Nasal cavity respiratory epithelium epithelial cell of viscerocranial mucosa (primary cell): ENCODE results near the gene C16orf54. TPM values are rescaled to one million over a fixed set of nuclear protein-coding genes. Genes with fewer than 3 reads are reported as not detected.

Experiments used
- total RNA-seq: library from RNA; depleted of rRNA; stranded (reverse); fragments of >200 nt; gene quantifications from 2 replicates; pipeline ENCODE4 v1.2.3, GENCODE V29; 2014

The C16orf54 gene, protein sequence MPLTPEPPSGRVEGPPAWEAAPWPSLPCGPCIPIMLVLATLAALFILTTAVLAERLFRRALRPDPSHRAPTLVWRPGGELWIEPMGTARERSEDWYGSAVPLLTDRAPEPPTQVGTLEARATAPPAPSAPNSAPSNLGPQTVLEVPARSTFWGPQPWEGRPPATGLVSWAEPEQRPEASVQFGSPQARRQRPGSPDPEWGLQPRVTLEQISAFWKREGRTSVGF
- total RNA-seq: not detected in 2 replicates

GRCh38 chr16:29745853-29746345, at the start of gene C16orf54:
C16orf54 (minus strand) TSS chr16:29745990; CDS start chr16:29744951, 1,039 bp downstream.

GRCh38 chr16:29790183-29790948, 44.6 kb upstream of the C16orf54 start, which contains the start of gene KIF22:
KIF22 (plus strand) TSS chr16:29790751; CDS start chr16:29790760, 9 bp downstream.

DNA sequence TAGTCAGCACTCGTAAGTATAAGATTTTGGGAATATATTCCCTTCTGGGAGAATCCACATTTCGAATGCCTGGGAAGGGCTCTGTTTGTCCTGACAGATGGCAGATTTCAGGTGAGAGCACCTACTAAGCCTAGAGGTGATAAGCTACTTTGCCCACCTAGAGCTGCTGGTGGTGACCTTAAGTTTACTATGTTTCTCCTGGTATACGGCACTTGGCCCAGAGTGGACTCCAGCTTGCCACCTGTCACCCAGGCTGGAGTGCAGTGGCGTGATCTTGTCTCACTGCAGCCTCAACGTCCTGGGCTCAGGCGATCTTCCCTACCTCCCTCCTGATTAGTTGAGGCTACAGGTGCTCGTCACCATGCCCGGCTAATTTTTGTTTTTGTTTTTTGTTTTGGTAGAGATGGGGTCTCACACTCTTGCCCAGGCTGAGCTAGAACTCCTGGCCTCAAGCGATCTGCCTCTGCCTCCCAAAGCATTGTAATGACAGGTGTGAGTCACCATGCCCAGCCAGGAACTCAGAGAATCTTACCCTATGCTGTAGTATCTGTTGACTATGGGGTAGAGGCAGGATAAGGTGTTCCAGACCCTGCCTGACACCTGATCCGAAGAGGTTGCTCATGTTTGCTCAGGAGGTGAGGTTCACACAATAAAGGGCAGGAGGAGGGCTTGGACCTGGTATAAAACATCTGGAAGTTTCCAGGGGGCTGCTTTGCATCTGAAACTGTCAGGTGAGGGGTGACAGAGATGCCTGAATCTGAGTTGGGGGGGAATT, 32.0 kb upstream of the C16orf54 start, which contains the start of gene ZG16:
Gene ZG16 (plus strand): TSS at position 681 of the 775 bp plus-strand sequence. CDS start 1,011 bp downstream, outside the sequence.

Other genes with a start within 250 kb of the C16orf54 start
- 8.2 and 40.9 TPM in 2 replicates for gene NPIPB12, start 239.6 kb downstream of the C16orf54 start, total RNA-seq
- gene SPN, start 82.7 kb downstream of the C16orf54 start, total RNA-seq: not detected in 2 replicates
- gene QPRT, start 66.8 kb downstream of the C16orf54 start, total RNA-seq: under 0.01 and 0.28 TPM in 2 replicates
- gene ZG16, start 32.3 kb upstream of the C16orf54 start, total RNA-seq: not detected in 2 replicates
- 7.0 and 13.0 TPM in 2 replicates for gene KIF22, start 44.8 kb upstream of the C16orf54 start, total RNA-seq
- 151 and 243 TPM in 2 replicates for gene MAZ, start 60.5 kb upstream of the C16orf54 start, total RNA-seq
- gene PRRT2, start 66.2 kb upstream of the C16orf54 start, total RNA-seq: not detected in 2 replicates
- gene PAGR1, start 70.2 kb upstream of the C16orf54 start, total RNA-seq: 13.9 and 21.5 TPM in 2 replicates
- gene MVP, start 74.5 kb upstream of the C16orf54 start, total RNA-seq: 74.2 and 246 TPM in 2 replicates
- 45.5 and 62.7 TPM in 2 replicates for gene CDIPT, start 117.2 kb upstream of the C16orf54 start, total RNA-seq
- gene SEZ6L2, start 153.6 kb upstream of the C16orf54 start, total RNA-seq: 4.8 and 18.9 TPM in 2 replicates
- 1.6 and 4.4 TPM in 2 replicates for gene ASPHD1, start 154.5 kb upstream of the C16orf54 start, total RNA-seq
- gene KCTD13, start 180.2 kb upstream of the C16orf54 start, total RNA-seq: 9.2 and 13.3 TPM in 2 replicates
- 49.9 and 50.0 TPM in 2 replicates for gene TMEM219, start 216.1 kb upstream of the C16orf54 start, total RNA-seq
- 20.5 and 43.8 TPM in 2 replicates for gene TAOK2, start 227.9 kb upstream of the C16orf54 start, total RNA-seq
- 8.2 and 11.7 TPM in 2 replicates for gene HIRIP3, start 249.6 kb upstream of the C16orf54 start, total RNA-seq